GM12878 (cell line): ENCODE measurements around the gene SCYGR2. TPM values are rescaled to one million over a fixed set of nuclear protein-coding genes. Genes with fewer than 3 reads are reported as not detected.

Source experiments
- ATAC-seq: fragments of 200-7000 bp; cut with Tn5 transposase; 3 replicates; pipeline ENCODE4 v1.9.1; 2020; ENCODE audit warnings: mild to moderate bottlenecking, moderate library complexity
- BruUV-seq: library from RNA; stranded (reverse); fragments of 400-500 nt; replicated peaks from 2 replicates; lab custom pipeline; 2021; lab: Mats Ljungman, UMichigan
- CTCF ChIA-PET: fragments of 300-600 bp; sonication (Branson Sonifier 250); formaldehyde crosslinking; extraction: SDS; loops from one replicate; lab custom pipeline; 2021; ENCODE audit warnings: inconsistent platforms; lab: Yijun Ruan, JAX
- POLR2A ChIA-PET: fragments of 350-600 bp; formaldehyde crosslinking; extraction: SDS; loops from one replicate; lab custom pipeline; 2021; ENCODE audit warnings: inconsistent platforms; lab: Charles Lee
- RAD21 ChIA-PET: fragments of 300-600 bp; sonication (Branson Sonifier 250); formaldehyde crosslinking; loops from one replicate; lab custom pipeline; 2023; ENCODE audit warnings: antibody characterized with exemption; ENCODE audit not compliant: unreplicated experiment; lab: Charles Lee
- SMC1A ChIA-PET: fragments of 300-600 bp; sonication (Branson Sonifier 250); formaldehyde crosslinking; loops from one replicate; lab custom pipeline; 2023; ENCODE audit not compliant: unreplicated experiment, uncharacterized antibody; lab: Charles Lee
- DNase-seq: peaks from one replicate; pipeline ENCODE4 v3.0.0-alpha.2; 2011; ENCODE audit warnings: low read depth, low spot score
- FAIRE-seq: peaks from 3 replicates; lab custom pipeline; 2011; peaks lifted over from hg19 to GRCh38; lab: Jason Lieb, UNC
- H2AFZ ChIP-seq: 2 replicates; pipeline ENCODE4 v1.6.0; 2011; ENCODE audit warnings: low read depth, low read length, control low read depth; ENCODE audit not compliant: control insufficient read depth
- H3K27ac ChIP-seq: 2 replicates; pipeline ENCODE4 v1.5.1; 2011; ENCODE audit warnings: control low read depth; ENCODE audit not compliant: control insufficient read depth, insufficient read depth
- H3K27me3 ChIP-seq, 2 experiments: replicated peaks in 1 of 2; 2 replicates each; pipeline versions ENCODE4 v1.6.0 to v1.6.1; 2011; ENCODE audit warnings: low read length in 1 of 2; ENCODE audit not compliant: control insufficient read depth in 2 of 2, insufficient read depth in 2 of 2
- H3K36me3 ChIP-seq, 2 experiments: 2 replicates each; pipeline ENCODE4 v1.5.1; 2011; ENCODE audit warnings: low read length in 1 of 2; ENCODE audit not compliant: control insufficient read depth in 2 of 2, insufficient read depth in 2 of 2
- H3K4me1 ChIP-seq: 2 replicates; pipeline ENCODE4 v1.6.1; 2011; ENCODE audit warnings: mild to moderate bottlenecking, low read length, moderate library complexity, mixed read lengths; ENCODE audit not compliant: control insufficient read depth, insufficient read depth
- H3K4me2 ChIP-seq: 2 replicates; pipeline ENCODE4 v1.6.0; 2011; ENCODE audit warnings: control low read depth; ENCODE audit not compliant: control insufficient read depth, insufficient read depth
- H3K4me3 ChIP-seq: fragments of 200-600 bp; sonication (generic); 2 replicates; pipeline ENCODE4 v1.5.1; 2016
- H3K79me2 ChIP-seq: 2 replicates; pipeline ENCODE4 v1.6.0; 2011; ENCODE audit warnings: low read length; ENCODE audit not compliant: control insufficient read depth, insufficient read depth
- H3K9ac ChIP-seq: 2 replicates; pipeline ENCODE4 v1.8.0; 2011; ENCODE audit warnings: low read length, control low read depth, mixed read lengths; ENCODE audit not compliant: control insufficient read depth, insufficient read depth
- H3K9me3 ChIP-seq: replicated peaks from 3 replicates; pipeline ENCODE4 v1.5.1; 2011; ENCODE audit warnings: mild to moderate bottlenecking, low read length; ENCODE audit not compliant: control insufficient read depth, insufficient read depth
- H4K20me1 ChIP-seq: 2 replicates; pipeline ENCODE4 v1.6.0; 2011; ENCODE audit not compliant: control insufficient read depth, insufficient read depth
- ATF3 ChIP-seq: IDR thresholded peaks from 2 replicates; pipeline ENCODE4 v1.6.1; 2011; ENCODE audit warnings: low read depth, mild to moderate bottlenecking, low read length, moderate library complexity, borderline replicate concordance; ENCODE audit errors: extremely low read depth
- BRCA1 ChIP-seq: IDR thresholded peaks from 2 replicates; pipeline ENCODE4 v1.6.1; 2011; ENCODE audit warnings: low read depth, low read length, improper control_type of control experiment
- CREM ChIP-seq: IDR thresholded peaks from 2 replicates; pipeline ENCODE4 v1.6.1; 2014; ENCODE audit warnings: antibody characterized with exemption, low read depth
- JUNB ChIP-seq: IDR thresholded peaks from 2 replicates; pipeline ENCODE4 v1.6.1; 2016; ENCODE audit warnings: antibody characterized with exemption, mild to moderate bottlenecking
- NFYA ChIP-seq: IDR thresholded peaks from 2 replicates; pipeline ENCODE4 v1.6.1; 2011; ENCODE audit warnings: low read depth, mild to moderate bottlenecking, low read length, improper control_type of control experiment, borderline replicate concordance
- RAD51 ChIP-seq: fragments of 450-650 bp; IDR thresholded peaks from 2 replicates; pipeline ENCODE4 v1.6.1; 2016; ENCODE audit warnings: moderate library complexity, mild to moderate bottlenecking, inconsistent platforms
- TCF7 ChIP-seq: IDR thresholded peaks from 2 replicates; pipeline ENCODE4 v1.6.1; 2014; ENCODE audit warnings: antibody characterized with exemption, borderline replicate concordance
- ZBED1 ChIP-seq: IDR thresholded peaks from 2 replicates; pipeline ENCODE4 v1.6.1; 2016; ENCODE audit warnings: borderline replicate concordance
- ZNF274 ChIP-seq: IDR thresholded peaks from one replicate; pipeline ENCODE4 v1.8.0; 2011; ENCODE audit not compliant: insufficient read length, insufficient read depth
- ZNF622 ChIP-seq: fragments of 450-650 bp; IDR thresholded peaks from 2 replicates; pipeline ENCODE4 v1.6.1; 2017; ENCODE audit warnings: mild to moderate bottlenecking, inconsistent platforms
- WGBS: methylation state at CpG from one replicate; pipeline ENCODE4 v1.1.6; 2016; ENCODE audit warnings: low lambda C conversion rate; ENCODE audit not compliant: insufficient replicate concordance, insufficient coverage; ENCODE audit errors: missing lambda C conversion rate; 5-methylcytosine and 5-hydroxymethylcytosine counted together
- in situ Hi-C: fragments of 300-500 bp; cut with MboI; formaldehyde crosslinking; loops from 9 replicates; pipeline ENCODE4 v1.14.3; 2018; ENCODE audit warnings: mixed read lengths
- intact Hi-C: fragments of 100-400 bp; cut with micrococcal nuclease; formaldehyde crosslinking; loops from one replicate; pipeline ENCODE4 v1.14.2; 2022; ENCODE audit not compliant: unreplicated experiment
- polyA plus RNA-seq, 11 experiments: library from polyadenylated mRNA; depleted of rRNA in 4 of 11; unstranded in 6 of 11; stranded (reverse) in 5 of 11; fragments of >200 nt; fragmentation: Nextera tagmentation in 4 of 11; fragmentation: Illumina TruSeq in 1 of 11; extraction: Ambion mirVana in 4 of 11; extraction: Trizol in 1 of 11; gene quantifications; 1 replicate in 1 of 11; 2 replicates in 10 of 11; pipeline versions ENCODE4 v1.2.1 to v1.2.3, GENCODE V29; 2011 to 2016; ENCODE audit warnings: inconsistent platforms in 2 of 11, missing spikeins in 2 of 11, low read depth in 1 of 11
- total RNA-seq, 4 experiments: library from RNA; depleted of rRNA in 3 of 4; stranded (reverse); fragments of >200 nt in 3 of 4; fragmentation: Illumina TruSeq in 1 of 4; extraction: Trizol in 1 of 4; gene quantifications; 2 replicates each; pipeline versions ENCODE4 v1.2.1 to v1.2.3, GENCODE V29; 2013 to 2021
- TF ChIP-seq, protein P1 (sequence below): IDR thresholded peaks from 2 replicates; pipeline ENCODE4 v1.6.1; 2012; ENCODE audit warnings: low read depth, low read length, improper control_type of control experiment

SCYGR2 gene
- total and polyA plus RNA-seq, 10 of the 15 experiments (the other 5 are each of a cell fraction or from before 2014, with no cell fraction given) = not detected

DNA sequence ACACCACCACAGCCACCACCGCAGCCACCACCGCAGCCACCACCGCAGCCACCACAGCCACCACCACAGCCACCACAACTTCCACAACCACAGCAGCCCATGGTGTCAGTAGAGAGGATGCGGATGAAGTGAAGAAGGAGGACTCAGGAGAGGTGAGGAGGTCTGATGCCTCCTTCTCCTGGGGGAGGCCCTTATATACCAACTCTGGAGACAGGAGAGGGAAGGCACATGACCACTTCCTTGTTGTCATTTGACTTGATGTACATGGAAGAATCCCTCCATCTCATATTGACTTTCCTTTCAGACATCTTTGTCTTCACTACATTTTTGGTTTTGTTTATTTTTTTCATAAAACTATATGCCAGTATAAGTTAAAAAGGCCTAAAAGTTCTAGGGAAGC, 16.0 kb downstream of the SCYGR2 start, which contains the start of gene SCYGR3:
TSS of gene SCYGR3 (minus strand) at position 101 of the 400 bp plus-strand sequence. CDS start at position 101, 0 bp downstream.
- RAD21 ChIA-PET = no interaction called here
- H4K20me1 ChIP-seq = no peaks in the 10 kb centered on the region
- 78% methylated on average over 4 of the region's 4 CpGs for WGBS
- BruUV-seq = no TSS peak
- in situ Hi-C loops (no loop called here), intact Hi-C loops (no loop called here)
- FAIRE-seq (no peak), DNase-seq (no peak), ATAC-seq (no peak)
- no peaks in the 10 kb centered on the region for H3K27me3 ChIP-seq
- CTCF ChIA-PET = no interaction called here
- no peaks in the 10 kb centered on the region for H3K9me3 ChIP-seq
- SMC1A ChIA-PET = no interaction called here
- peaks cover 5% of the 10 kb centered on the region; the same call in 1 of the 2 replicates for H3K4me1 ChIP-seq
- TF ChIP-seq JUNB (no peak), NFYA (no peak), ZBED1 (no peak), ZNF274 (no peak), CREM (no peak), RAD51 (no peak), TCF7 (no peak), ATF3 (no peak), BRCA1 (no peak), ZNF622 (no peak)
- TF ChIP-seq, protein P1, sequence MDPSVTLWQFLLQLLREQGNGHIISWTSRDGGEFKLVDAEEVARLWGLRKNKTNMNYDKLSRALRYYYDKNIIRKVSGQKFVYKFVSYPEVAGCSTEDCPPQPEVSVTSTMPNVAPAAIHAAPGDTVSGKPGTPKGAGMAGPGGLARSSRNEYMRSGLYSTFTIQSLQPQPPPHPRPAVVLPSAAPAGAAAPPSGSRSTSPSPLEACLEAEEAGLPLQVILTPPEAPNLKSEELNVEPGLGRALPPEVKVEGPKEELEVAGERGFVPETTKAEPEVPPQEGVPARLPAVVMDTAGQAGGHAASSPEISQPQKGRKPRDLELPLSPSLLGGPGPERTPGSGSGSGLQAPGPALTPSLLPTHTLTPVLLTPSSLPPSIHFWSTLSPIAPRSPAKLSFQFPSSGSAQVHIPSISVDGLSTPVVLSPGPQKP = no peak
- no peak within 1 kb of the TSS for H3K9ac ChIP-seq
- H3K4me3 ChIP-seq = no peak within 1 kb of the TSS
- no peak within 1 kb of the TSS for H3K27ac ChIP-seq
- POLR2A ChIA-PET = no interaction called here
- no peak within 1 kb of the TSS for H3K4me2 ChIP-seq
- no peak within 1 kb of the TSS for H2AFZ ChIP-seq
- no peaks in the 10 kb centered on the region for H3K79me2 ChIP-seq
- no peaks in the 10 kb centered on the region for H3K36me3 ChIP-seq
